GM12892 (cell line): ENCODE results near the gene S100B.

Experiments used
- POLR2A ChIP-seq: IDR thresholded peaks from 2 replicates; pipeline ENCODE4 v1.6.1; 2011; ENCODE audit warnings: low read depth, low read length, control low read depth
- POLR2AphosphoS5 ChIP-seq: IDR thresholded peaks from 2 replicates; pipeline ENCODE4 v1.6.1; 2011; ENCODE audit warnings: low read depth, low read length, control low read depth
- TAF1 ChIP-seq: IDR thresholded peaks from 2 replicates; pipeline ENCODE4 v1.6.1; 2011; ENCODE audit warnings: low read depth, mild to moderate bottlenecking, control low read depth, low read length, borderline replicate concordance

DNA sequence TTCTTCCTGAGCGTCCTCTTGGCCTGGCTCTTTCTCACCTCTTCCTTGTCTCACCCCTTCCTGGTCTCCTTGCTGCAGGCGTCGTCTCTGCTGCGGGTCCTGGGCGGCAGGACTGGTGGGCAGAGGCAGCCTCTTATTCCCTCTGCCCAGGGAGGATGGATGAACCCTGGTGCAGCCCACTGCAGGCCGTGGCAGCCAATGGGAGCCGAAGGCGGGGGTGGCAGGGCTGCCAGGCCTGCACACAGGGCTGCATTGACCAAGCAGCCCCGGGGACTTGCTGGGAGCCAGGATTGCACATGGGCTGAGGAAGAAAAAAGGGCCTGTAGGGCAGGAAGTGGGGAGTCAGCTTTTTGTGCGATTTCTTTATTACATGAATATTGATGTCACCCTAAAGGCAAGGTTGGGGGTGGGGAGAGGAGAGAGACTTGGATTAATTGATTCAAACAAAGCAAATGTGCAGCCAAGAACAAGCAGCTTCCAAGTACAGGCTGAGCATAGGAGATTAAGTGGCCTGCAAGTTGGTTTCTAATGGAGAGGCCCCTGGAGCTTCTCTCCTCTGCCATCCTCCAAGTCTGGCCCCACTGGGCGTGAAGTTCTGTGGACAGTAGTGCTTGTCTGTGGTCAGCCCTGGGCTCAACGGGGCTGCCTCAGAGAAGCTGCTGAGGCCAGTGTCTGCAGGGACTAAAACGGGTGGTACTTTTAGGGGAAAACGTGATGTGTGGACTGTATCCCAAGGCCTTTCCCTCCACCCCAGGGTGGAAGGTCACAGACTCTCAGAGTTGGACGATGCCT lies at the start of gene S100B:
- no peak for TF ChIP-seq POLR2AphosphoS5
- TF ChIP-seq POLR2A: no peak
- no peak for TF ChIP-seq TAF1
